HEK293 (cell line): ENCODE data around the gene PHAF1.
"Not testable (repeated sequence)": the region's sequence is repeated elsewhere in the genome, so short reads cannot be mapped to it uniquely, and the experiment has no call there.

Experiments
- CTCF ChIA-PET: fragments of 350-600 bp; formaldehyde crosslinking; extraction: SDS; loops from one replicate; lab custom pipeline; 2021; ENCODE audit warnings: antibody characterized with exemption; lab: Yijun Ruan, JAX
- POLR2A ChIA-PET: fragments of 300-600 bp; formaldehyde crosslinking; extraction: SDS; loops from one replicate; lab custom pipeline; 2020; ENCODE audit warnings: antibody characterized with exemption, inconsistent platforms; lab: Yijun Ruan, JAX
- H3K27ac ChIP-seq: fragments of 200-500 bp; sonication (Bioruptor generic); 2 replicates; pipeline ENCODE4 v1.5.1; 2014; ENCODE audit warnings: low read depth, low read length, control low read depth, inconsistent platforms; ENCODE audit errors: extremely low read depth
- H3K36me3 ChIP-seq, 2 experiments: fragments of 200-500 bp in 1 of 2; sonication (Bioruptor generic) in 1 of 2; 1 replicate in 1 of 2; 2 replicates in 1 of 2; pipeline ENCODE4 v1.5.1; 2014 to 2017; ENCODE audit warnings: inconsistent platforms in 2 of 2, low read length in 2 of 2; ENCODE audit not compliant: control insufficient read depth in 2 of 2, insufficient read depth in 1 of 2
- H3K4me1 ChIP-seq: fragments of 200-500 bp; sonication (Bioruptor generic); 2 replicates; pipeline ENCODE4 v1.5.1; 2014; ENCODE audit warnings: mild to moderate bottlenecking, low read length, inconsistent platforms; ENCODE audit not compliant: control insufficient read depth, insufficient read depth
- H3K4me3 ChIP-seq: 2 replicates; pipeline ENCODE4 v1.5.1; 2011; ENCODE audit warnings: low read depth, mild to moderate bottlenecking, control low read depth, low read length, moderate library complexity
- H3K9me3 ChIP-seq: fragments of 200-500 bp; sonication (Bioruptor generic); 2 replicates; pipeline ENCODE4 v1.5.1; 2014; ENCODE audit warnings: low read depth, low read length, inconsistent platforms; ENCODE audit not compliant: control insufficient read depth, insufficient read depth
- FEZF1 ChIP-seq: fragments of 450-650 bp; formaldehyde crosslinking; IDR thresholded peaks from 2 replicates; pipeline ENCODE4 v1.5.1; 2016; ENCODE audit warnings: missing biosample characterization, missing genetic modification characterization
- GLI2 ChIP-seq: fragments of 450-650 bp; formaldehyde crosslinking; IDR thresholded peaks from 2 replicates; pipeline ENCODE4; 2017; ENCODE audit warnings: missing biosample characterization, missing genetic modification characterization, low read depth, borderline replicate concordance
- HOXA7 ChIP-seq: sonication (generic); formaldehyde crosslinking; IDR thresholded peaks from 2 replicates; pipeline ENCODE4 v1.8.1; 2022; ENCODE audit warnings: missing genetic modification reagents, borderline replicate concordance
- KLF1 ChIP-seq: fragments of 450-650 bp; formaldehyde crosslinking; IDR thresholded peaks from 2 replicates; pipeline ENCODE4 v1.5.1; 2016; ENCODE audit warnings: missing biosample characterization, missing genetic modification characterization
- MZF1 ChIP-seq: fragments of 450-650 bp; formaldehyde crosslinking; IDR thresholded peaks from 2 replicates; pipeline ENCODE4 v1.5.1; 2017; ENCODE audit warnings: missing biosample characterization, missing genetic modification characterization, borderline replicate concordance
- PRDM10 ChIP-seq: fragments of 450-650 bp; formaldehyde crosslinking; IDR thresholded peaks from 2 replicates; pipeline ENCODE4 v1.5.1; 2016; ENCODE audit warnings: missing biosample characterization, missing genetic modification characterization
- SCRT2 ChIP-seq: fragments of 450-650 bp; formaldehyde crosslinking; IDR thresholded peaks from 2 replicates; pipeline ENCODE4 v1.5.1; 2016; ENCODE audit warnings: missing biosample characterization, missing genetic modification characterization
- SETDB1 ChIP-seq: IDR thresholded peaks from one replicate; pipeline ENCODE4 v1.6.1; 2017; ENCODE audit warnings: mild to moderate bottlenecking, low read length, moderate library complexity, mixed read lengths; ENCODE audit not compliant: insufficient read length
- ZBTB21 ChIP-seq: fragments of 450-650 bp; formaldehyde crosslinking; IDR thresholded peaks from 2 replicates; pipeline ENCODE4 v1.5.1; 2017; ENCODE audit warnings: missing biosample characterization, missing genetic modification characterization
- ZNF121 ChIP-seq: fragments of 450-650 bp; formaldehyde crosslinking; IDR thresholded peaks from 2 replicates; pipeline ENCODE4 v1.5.1; 2016; ENCODE audit warnings: missing biosample characterization, missing genetic modification characterization
- ZNF169 ChIP-seq: fragments of 450-650 bp; formaldehyde crosslinking; IDR thresholded peaks from 2 replicates; pipeline ENCODE4 v1.5.1; 2016; ENCODE audit warnings: missing biosample characterization, missing genetic modification characterization
- ZNF18 ChIP-seq: fragments of 450-650 bp; formaldehyde crosslinking; IDR thresholded peaks from 2 replicates; pipeline ENCODE4 v1.5.1; 2016; ENCODE audit warnings: missing biosample characterization, missing genetic modification characterization
- ZNF398 ChIP-seq: fragments of 450-650 bp; formaldehyde crosslinking; IDR thresholded peaks from 2 replicates; pipeline ENCODE4 v1.5.1; 2017; ENCODE audit warnings: missing biosample characterization, missing genetic modification characterization
- ZNF530 ChIP-seq: fragments of 450-650 bp; formaldehyde crosslinking; IDR thresholded peaks from 2 replicates; pipeline ENCODE4 v1.5.1; 2016; ENCODE audit warnings: low read depth, missing biosample characterization, missing genetic modification characterization
- ZNF555 ChIP-seq: fragments of 450-650 bp; formaldehyde crosslinking; conservative IDR thresholded peaks from 2 replicates; pipeline ENCODE4 v1.5.1; 2017; ENCODE audit warnings: missing biosample characterization, mild to moderate bottlenecking, missing genetic modification characterization, inconsistent platforms
- ZNF623 ChIP-seq: fragments of 450-650 bp; formaldehyde crosslinking; IDR thresholded peaks from 2 replicates; pipeline ENCODE4 v1.5.1; 2016; ENCODE audit warnings: missing biosample characterization, missing genetic modification characterization
- ZNF626 ChIP-seq: fragments of 450-650 bp; sonication (Bioruptor Pico); formaldehyde crosslinking; IDR thresholded peaks from 2 replicates; pipeline ENCODE4 v1.5.1; 2018; ENCODE audit warnings: missing biosample characterization, missing genetic modification characterization, inconsistent platforms
- ZNF76 ChIP-seq: fragments of 450-650 bp; formaldehyde crosslinking; IDR thresholded peaks from 2 replicates; pipeline ENCODE4; 2016; ENCODE audit warnings: low read depth, missing biosample characterization, missing genetic modification characterization, borderline replicate concordance
- ZNF776 ChIP-seq: fragments of 450-650 bp; formaldehyde crosslinking; IDR thresholded peaks from 2 replicates; pipeline ENCODE4 v1.5.0; 2017; ENCODE audit warnings: missing biosample characterization, missing genetic modification characterization, borderline replicate concordance
- ZNF830 ChIP-seq: fragments of 450-650 bp; IDR thresholded peaks from 2 replicates; pipeline ENCODE4 v1.5.0; 2018; ENCODE audit warnings: missing biosample characterization, missing genetic modification characterization, low read depth, mild to moderate bottlenecking, moderate library complexity

Gene PHAF1

GRCh38 chr16:67117716-67118115 lies 8.0 kb downstream of the PHAF1 start (continued):
- TF ChIP-seq ZNF18 (tag by site-specific recombination) (no peak), PRDM10 (tag by site-specific recombination) (no peak), SETDB1 (no peak)

- Histone ChIP-seq H3K4me3 (no peak overlapping the region), H3K27ac (no peak overlapping the region), H3K4me1 (no peaks in the 10 kb centered on the region), H3K9me3 (no peaks in the 10 kb centered on the region), H3K36me3 (peaks cover 17 to 59% of the 10 kb centered on the region in 2 experiments)
- ChIA-PET POLR2A (no interaction called here), CTCF (no interaction called here)
- TF ChIP-seq GLI2 (tag by site-specific recombination) (no peak), SCRT2 (tag by site-specific recombination) (0 out of 2 replicates have a peak, but pooled peaks have one; percentile 18)
Observed at GRCh38 chr16:67120025-67120424, 10.3 kb downstream of the PHAF1 start.

- TF ChIP-seq KLF1 (tag by site-specific recombination) = peak; percentile 42
- ChIA-PET POLR2A (interaction anchor here (0.7 kb wide), 1 partner anchor 147 kb away, joined by 3 read pairs; no protein-coding TSS in a partner anchor), CTCF (interaction anchor here (0.7 kb wide), 2 partner anchors 10 to 51 kb away, joined by 3 read pairs; no protein-coding TSS in a partner anchor)
- peaks cover 17 to 66% of the 10 kb centered on the region in 2 experiments; a peak in 2 of 3 replicates for H3K36me3 ChIP-seq
- not testable (repeated sequence) for H3K4me1 ChIP-seq, H3K27ac ChIP-seq, H3K4me3 ChIP-seq, H3K9me3 ChIP-seq
Observed at GRCh38 chr16:67122799-67123198, 13.1 kb downstream of the PHAF1 start.

GRCh38 chr16:67128417-67128816 lies 18.7 kb downstream of the PHAF1 start:
- CTCF ChIA-PET = interaction anchor here (0.6 to 1.8 kb wide), 4 partner anchors 27 to 1719 kb away, joined by 3 to 7 read pairs (median 4); no protein-coding TSS in a partner anchor

More at GRCh38 chr16:67128417-67128816, 18.7 kb downstream of the PHAF1 start:
- peaks cover 0 to 77% of the 10 kb centered on the region in 2 experiments; a peak in 2 of 3 replicates for H3K36me3 ChIP-seq
- POLR2A ChIA-PET = no interaction called here
- no peak for TF ChIP-seq ZBTB21
- no peak for TF ChIP-seq ZNF555 (tag by site-specific recombination)
- no peak for TF ChIP-seq ZNF626 (tag by site-specific recombination)
- TF ChIP-seq ZNF623 (tag by site-specific recombination) = no peak
- no peak for TF ChIP-seq FEZF1
- no peak for TF ChIP-seq MZF1
- no peak for TF ChIP-seq ZNF776
- no peak for TF ChIP-seq ZNF169 (tag by site-specific recombination)
- TF ChIP-seq ZNF76 (tag by site-specific recombination) = no peak
- TF ChIP-seq ZNF18 (tag by site-specific recombination) = no peak
- TF ChIP-seq ZNF530 (tag by site-specific recombination) = no peak
- no peak for TF ChIP-seq ZNF121 (tag by site-specific recombination)
- no peak for TF ChIP-seq ZNF830 (tag by site-specific recombination)
- no peak for TF ChIP-seq ZNF398 (tag by site-specific recombination)
- TF ChIP-seq HOXA7 (CRISPR knock-in tag) = no peak
- TF ChIP-seq, all 188 proteins: peak for 0
- no peaks in the 10 kb centered on the region for H3K4me1 ChIP-seq
- no peak overlapping the region for H3K27ac ChIP-seq
- H3K4me3 ChIP-seq = no peak overlapping the region
- H3K9me3 ChIP-seq = no peaks in the 10 kb centered on the region
